ENCODE results near the gene TMED3.

DNA sequence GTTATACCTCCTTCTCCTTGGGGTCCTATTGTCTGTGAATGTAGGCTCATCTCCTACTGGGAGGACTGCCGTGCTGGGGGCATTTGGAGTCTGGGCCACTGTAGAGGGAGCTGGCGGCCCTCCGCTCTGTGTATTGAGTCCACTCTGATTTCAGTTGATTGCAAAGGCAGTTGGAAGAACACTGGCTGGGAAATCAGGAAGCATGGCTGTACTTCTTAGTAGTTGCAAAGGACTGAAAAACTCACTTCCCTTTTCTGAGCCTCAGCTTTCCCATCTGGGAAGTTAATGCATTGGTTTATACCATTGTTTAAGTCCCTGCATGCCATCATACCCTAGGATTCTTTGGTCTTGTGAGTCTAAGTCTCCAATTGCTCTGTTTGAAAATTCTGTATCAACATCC, 46.7 kb downstream of the TMED3 start:
- TF ChIP-seq, protein P1, sequence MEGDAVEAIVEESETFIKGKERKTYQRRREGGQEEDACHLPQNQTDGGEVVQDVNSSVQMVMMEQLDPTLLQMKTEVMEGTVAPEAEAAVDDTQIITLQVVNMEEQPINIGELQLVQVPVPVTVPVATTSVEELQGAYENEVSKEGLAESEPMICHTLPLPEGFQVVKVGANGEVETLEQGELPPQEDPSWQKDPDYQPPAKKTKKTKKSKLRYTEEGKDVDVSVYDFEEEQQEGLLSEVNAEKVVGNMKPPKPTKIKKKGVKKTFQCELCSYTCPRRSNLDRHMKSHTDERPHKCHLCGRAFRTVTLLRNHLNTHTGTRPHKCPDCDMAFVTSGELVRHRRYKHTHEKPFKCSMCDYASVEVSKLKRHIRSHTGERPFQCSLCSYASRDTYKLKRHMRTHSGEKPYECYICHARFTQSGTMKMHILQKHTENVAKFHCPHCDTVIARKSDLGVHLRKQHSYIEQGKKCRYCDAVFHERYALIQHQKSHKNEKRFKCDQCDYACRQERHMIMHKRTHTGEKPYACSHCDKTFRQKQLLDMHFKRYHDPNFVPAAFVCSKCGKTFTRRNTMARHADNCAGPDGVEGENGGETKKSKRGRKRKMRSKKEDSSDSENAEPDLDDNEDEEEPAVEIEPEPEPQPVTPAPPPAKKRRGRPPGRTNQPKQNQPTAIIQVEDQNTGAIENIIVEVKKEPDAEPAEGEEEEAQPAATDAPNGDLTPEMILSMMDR (IDR thresholded peaks at IDR 0.05 in 8 of 11, conservative IDR thresholded peaks at IDR 0.05 in 3 of 11), result no peak
- no peak for TF ChIP-seq POLR2A (IDR thresholded peaks at IDR 0.05)

All from spleen (tissue), 7 donors.